Small intestine (tissue), 7 donors: ENCODE results near the gene OR13C4. TPM values are rescaled to one million over a fixed set of nuclear protein-coding genes. Genes with fewer than 3 reads are reported as not detected.

Experiments used
- DNase-seq, 2 donors: peaks; one replicate each; pipeline versions ENCODE4 v3.0.0 to v3.0.0-alpha.2; 2013
- FAIRE-seq: peaks from 2 replicates; lab custom pipeline; 2012; peaks lifted over from hg19 to GRCh38; lab: Jason Lieb, UNC
- H3K27ac ChIP-seq, 3 donors: one replicate each; pipeline ENCODE4 v1.5.1; 2013; ENCODE audit warnings: low read length in 2 of 3, mild to moderate bottlenecking in 2 of 3, control low read depth in 1 of 3, inconsistent platforms in 1 of 3, low read depth in 1 of 3, moderate library complexity in 1 of 3
- H3K27me3 ChIP-seq, 3 donors: one replicate each; pipeline ENCODE4 v1.6.1; 2013; ENCODE audit warnings: low read length in 3 of 3, inconsistent platforms in 1 of 3; ENCODE audit not compliant: control insufficient read depth in 3 of 3, insufficient read depth in 3 of 3
- H3K36me3 ChIP-seq, 3 donors: one replicate each; pipeline ENCODE4 v1.6.1; 2013; ENCODE audit warnings: low read length in 3 of 3, inconsistent platforms in 1 of 3, low read depth in 1 of 3, mild to moderate bottlenecking in 1 of 3, moderate library complexity in 1 of 3; ENCODE audit not compliant: control insufficient read depth in 3 of 3, insufficient read depth in 2 of 3
- H3K4me1 ChIP-seq, 3 donors: one replicate each; pipeline ENCODE4 v1.6.1; 2013; ENCODE audit warnings: low read length in 2 of 3, inconsistent platforms in 1 of 3, low read depth in 1 of 3, mild to moderate bottlenecking in 1 of 3, moderate library complexity in 1 of 3; ENCODE audit not compliant: control insufficient read depth in 3 of 3, insufficient read depth in 2 of 3
- H3K4me3 ChIP-seq, 3 donors: one replicate each; pipeline ENCODE4 v1.5.1; 2013; ENCODE audit warnings: low read length in 3 of 3, control low read depth in 1 of 3, inconsistent platforms in 1 of 3, low read depth in 1 of 3, mild to moderate bottlenecking in 1 of 3, moderate library complexity in 1 of 3
- H3K9me3 ChIP-seq, 2 donors: one replicate each; pipeline ENCODE4 v1.6.1; 2013; ENCODE audit warnings: low read depth in 1 of 2, low read length in 1 of 2; ENCODE audit not compliant: control insufficient read depth in 2 of 2, insufficient read depth in 1 of 2
- WGBS, 3 donors: extraction: QIAGEN DNeasy Blood & Tissue Kit; methylation state at CpG; one replicate each; pipeline ENCODE4 v1.1.7; 2013; 5-methylcytosine and 5-hydroxymethylcytosine counted together
- polyA plus RNA-seq, 4 donors: library from polyadenylated mRNA; stranded (reverse) in 3 of 4; unstranded in 1 of 4; fragments of 200-250 nt in 3 of 4; fragments of 120-200 nt in 1 of 4; gene quantifications; one replicate each; pipeline versions ENCODE4 v1.2.1 to v1.2.3, GENCODE V29; 2013
- donor health status: healthy with polysubstance abuse.
- donor health status: control.
- donor health status: control.
- donor health status: Bipolar disorder and iron deficiency.
- donor health status: healthy.

OR13C4 gene
- polyA plus RNA-seq, 4 donors: not detected

GRCh38 chr9:104485014-104485413 is 42.0 kb downstream of the OR13C4 start:
- WGBS, 3 donors: 85 to 93% (median 89%) methylated on average over 2 of the region's 2 CpGs
- Histone ChIP-seq H3K4me3 (no peak overlapping the region), H3K27me3 (no peaks in the 10 kb centered on the region), H3K36me3 (no peaks in the 10 kb centered on the region), H3K4me1 (no peaks in the 10 kb centered on the region), H3K9me3 (no peaks in the 10 kb centered on the region), H3K27ac (no peak overlapping the region)
- DNase-seq (no peak), FAIRE-seq (no peak)

GRCh38 chr9:104482921-104483570 is 44.0 kb downstream of the OR13C4 start:
- WGBS, 3 donors: 64 to 72% (median 70%) methylated on average over 5 of the region's 5 CpGs
- H3K36me3 ChIP-seq: no peaks in the 10 kb centered on the region
- no peaks in the 10 kb centered on the region for H3K4me1 ChIP-seq
- H3K27me3 ChIP-seq: no peaks in the 10 kb centered on the region
- H3K9me3 ChIP-seq: no peaks in the 10 kb centered on the region
- DNase-seq: no peak
- FAIRE-seq: no peak
- H3K27ac ChIP-seq: no peak overlapping the region
- no peak overlapping the region for H3K4me3 ChIP-seq

Other genes with a start within 250 kb of the OR13C4 start
- not detected for gene OR13F1, start 22.9 kb downstream of the OR13C4 start, polyA plus RNA-seq
- not detected for gene OR13C3, start 9.6 kb upstream of the OR13C4 start, polyA plus RNA-seq
- gene OR13C8, start 42.0 kb upstream of the OR13C4 start, polyA plus RNA-seq: not detected
- not detected for gene OR13C5, start 72.2 kb upstream of the OR13C4 start, polyA plus RNA-seq
- gene OR13C2, start 78.4 kb upstream of the OR13C4 start, polyA plus RNA-seq: not detected
- gene OR13C9, start 91.0 kb upstream of the OR13C4 start, polyA plus RNA-seq: not detected
- gene OR13D1, start 167.3 kb upstream of the OR13C4 start, polyA plus RNA-seq: not detected
- 10 to 100 TPM; 26.5 to 41.7 (median 35.3) TPM for gene NIPSNAP3A, start 220.5 kb upstream of the OR13C4 start, polyA plus RNA-seq
- 1 to 10 TPM in 2 of 4 donors, under 1 TPM in 1, not detected in 1; 0.67 to 3.1 (median 1.1) TPM for gene NIPSNAP3B, start 236.9 kb upstream of the OR13C4 start, polyA plus RNA-seq